SK-N-SH treated with all-trans-retinoic acid at 6 μM for 48 hours (cell line): ENCODE data around the gene SUMO3.

Experiments
- ATAC-seq: fragments of 200-7000 bp; cut with Tn5 transposase; 3 replicates; pipeline ENCODE4 v1.9.1; 2020; ENCODE audit warnings: mild to moderate bottlenecking, moderate library complexity
- BACH2 ChIP-seq: fragments of 250-450 bp; sonication (Bioruptor Pico); IDR thresholded peaks from 2 replicates; pipeline ENCODE4 v1.9.0; 2021; ENCODE audit warnings: mild to moderate bottlenecking, borderline replicate concordance
- CSDC2 ChIP-seq: fragments of 250-450 bp; sonication (Bioruptor Pico); IDR thresholded peaks from 2 replicates; pipeline ENCODE4 v1.5.0; 2020; ENCODE audit warnings: mild to moderate bottlenecking, moderate library complexity
- ESRRG ChIP-seq: fragments of 250-450 bp; sonication (Bioruptor Pico); IDR thresholded peaks from 2 replicates; pipeline ENCODE4 v1.6.1; 2021; ENCODE audit warnings: mild to moderate bottlenecking
- GLIS3 ChIP-seq: fragments of 250-450 bp; sonication (Bioruptor Pico); IDR thresholded peaks from 2 replicates; pipeline ENCODE4 v1.5.0; 2020; ENCODE audit warnings: mild to moderate bottlenecking, moderate library complexity
- ISL1 ChIP-seq: fragments of 250-450 bp; sonication (Bioruptor Pico); IDR thresholded peaks from 2 replicates; pipeline ENCODE4 v2.1.2; 2022; ENCODE audit warnings: mild to moderate bottlenecking, moderate library complexity
- OSR1 ChIP-seq: fragments of 250-450 bp; sonication (Bioruptor Pico); IDR thresholded peaks from 2 replicates; pipeline ENCODE4 v1.8.0; 2022; ENCODE audit warnings: moderate library complexity, mild to moderate bottlenecking, inconsistent platforms
- PPARA ChIP-seq: fragments of 250-450 bp; sonication (Bioruptor Pico); IDR thresholded peaks from 2 replicates; pipeline ENCODE4 v1.5.0; 2020; ENCODE audit warnings: mild to moderate bottlenecking, borderline replicate concordance
- RARB ChIP-seq: fragments of 250-450 bp; sonication (Bioruptor Pico); IDR thresholded peaks from 2 replicates; pipeline ENCODE4 v1.8.0; 2021; ENCODE audit warnings: mild to moderate bottlenecking, moderate library complexity
- SNAI2 ChIP-seq: fragments of 250-450 bp; sonication (Bioruptor Pico); IDR thresholded peaks from 2 replicates; pipeline ENCODE4 v1.5.0; 2020; ENCODE audit warnings: mild to moderate bottlenecking, moderate library complexity
- TCF4 ChIP-seq: fragments of 250-450 bp; sonication (Bioruptor Pico); IDR thresholded peaks from 2 replicates; pipeline ENCODE4 v1.8.0; 2021; ENCODE audit warnings: mild to moderate bottlenecking, moderate library complexity, borderline replicate concordance
- TOX ChIP-seq: fragments of 250-450 bp; sonication (Bioruptor Pico); IDR thresholded peaks from 2 replicates; pipeline ENCODE4 v1.8.0; 2021; ENCODE audit warnings: mild to moderate bottlenecking, moderate library complexity, borderline replicate concordance
- ZC3H10 ChIP-seq: fragments of 250-450 bp; sonication (Bioruptor Pico); IDR thresholded peaks from 2 replicates; pipeline ENCODE4 v1.5.1; 2021; ENCODE audit warnings: mild to moderate bottlenecking, moderate library complexity
- ZFP3 ChIP-seq: fragments of 250-450 bp; sonication (Bioruptor Pico); IDR thresholded peaks from 2 replicates; pipeline ENCODE4 v1.5.0; 2020; ENCODE audit warnings: mild to moderate bottlenecking, moderate library complexity
- ZFP30 ChIP-seq: fragments of 450-650 bp; formaldehyde crosslinking; IDR thresholded peaks from 2 replicates; pipeline ENCODE4 v1.5.0; 2022; ENCODE audit warnings: mild to moderate bottlenecking, moderate library complexity
- ZNF565 ChIP-seq: fragments of 450-650 bp; formaldehyde crosslinking; conservative IDR thresholded peaks from 2 replicates; pipeline ENCODE4 v1.5.0; 2020; ENCODE audit warnings: low read depth, mild to moderate bottlenecking, moderate library complexity
- ZNF70 ChIP-seq: fragments of 450-650 bp; formaldehyde crosslinking; IDR thresholded peaks from 2 replicates; pipeline ENCODE4 v1.5.0; 2020; ENCODE audit warnings: mild to moderate bottlenecking, moderate library complexity
- ZNF8 ChIP-seq: fragments of 450-650 bp; formaldehyde crosslinking; IDR thresholded peaks from 2 replicates; pipeline ENCODE4 v1.5.0; 2020; ENCODE audit warnings: mild to moderate bottlenecking, moderate library complexity
- TF ChIP-seq, protein P1 (sequence below): fragments of 250-450 bp; sonication (Bioruptor Pico); IDR thresholded peaks from 2 replicates; pipeline ENCODE4 v1.5.1; 2021; ENCODE audit warnings: mild to moderate bottlenecking, moderate library complexity
- TF ChIP-seq, protein P2 (sequence below): fragments of 250-450 bp; sonication (Bioruptor Pico); IDR thresholded peaks from 2 replicates; pipeline ENCODE4 v1.5.0; 2020; ENCODE audit warnings: mild to moderate bottlenecking, moderate library complexity
- TF ChIP-seq, protein P3 (sequence below): fragments of 250-450 bp; sonication (Bioruptor Pico); IDR thresholded peaks from 2 replicates; pipeline ENCODE4 v1.5.1; 2020; ENCODE audit warnings: low read depth, mild to moderate bottlenecking, moderate library complexity
- TF ChIP-seq, protein P4 (sequence below): fragments of 250-450 bp; sonication (Bioruptor Pico); IDR thresholded peaks from 2 replicates; pipeline ENCODE4 v1.8.0; 2021; ENCODE audit warnings: low read depth, mild to moderate bottlenecking, moderate library complexity, borderline replicate concordance

The SUMO3 gene

DNA sequence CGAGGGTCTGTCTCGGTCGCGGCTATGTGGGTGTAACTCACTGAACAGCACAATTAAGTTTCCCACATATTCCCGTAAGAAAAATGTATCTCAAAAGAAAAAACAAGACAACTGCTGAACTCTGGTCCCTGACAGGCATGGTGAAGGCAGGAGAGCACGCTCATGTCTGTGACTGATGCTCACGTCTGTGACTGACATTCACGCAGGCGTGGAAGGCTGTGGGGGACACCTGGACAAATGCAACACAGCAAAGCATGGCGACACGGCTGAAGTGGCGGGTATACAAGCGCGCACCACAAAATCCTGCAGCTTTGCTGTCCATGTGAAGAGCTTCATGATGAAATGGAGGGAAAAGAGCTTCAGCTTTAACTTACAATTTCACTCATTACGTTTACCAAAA is 49.6 kb upstream of the SUMO3 start (continued):
- TF ChIP-seq, protein P1, sequence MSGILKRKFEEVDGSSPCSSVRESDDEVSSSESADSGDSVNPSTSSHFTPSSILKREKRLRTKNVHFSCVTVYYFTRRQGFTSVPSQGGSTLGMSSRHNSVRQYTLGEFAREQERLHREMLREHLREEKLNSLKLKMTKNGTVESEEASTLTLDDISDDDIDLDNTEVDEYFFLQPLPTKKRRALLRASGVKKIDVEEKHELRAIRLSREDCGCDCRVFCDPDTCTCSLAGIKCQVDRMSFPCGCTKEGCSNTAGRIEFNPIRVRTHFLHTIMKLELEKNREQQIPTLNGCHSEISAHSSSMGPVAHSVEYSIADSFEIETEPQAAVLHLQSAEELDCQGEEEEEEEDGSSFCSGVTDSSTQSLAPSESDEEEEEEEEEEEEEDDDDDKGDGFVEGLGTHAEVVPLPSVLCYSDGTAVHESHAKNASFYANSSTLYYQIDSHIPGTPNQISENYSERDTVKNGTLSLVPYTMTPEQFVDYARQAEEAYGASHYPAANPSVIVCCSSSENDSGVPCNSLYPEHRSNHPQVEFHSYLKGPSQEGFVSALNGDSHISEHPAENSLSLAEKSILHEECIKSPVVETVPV (CRISPR knock-in tag): no peak

DNA sequence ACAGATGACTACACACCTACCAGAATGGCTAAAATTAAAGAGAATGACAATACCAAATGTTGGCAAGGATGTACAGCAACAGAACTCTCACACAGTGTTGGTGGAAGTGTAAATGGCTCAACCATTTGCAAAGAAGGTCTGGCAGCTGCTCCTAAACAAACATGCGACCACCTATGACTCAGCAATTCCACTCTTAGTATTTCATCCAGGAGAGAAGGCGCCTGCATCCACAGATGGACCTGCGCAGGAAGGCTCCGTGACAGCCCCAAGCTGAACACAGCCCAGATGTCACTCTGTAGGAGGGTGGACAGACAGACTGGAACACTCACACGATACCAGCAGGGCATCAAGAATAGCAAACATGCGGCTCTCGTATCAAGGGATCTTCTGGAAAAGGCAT is 48.9 kb upstream of the SUMO3 start:
- TF ChIP-seq ZNF8 (no peak), ZC3H10 (CRISPR knock-in tag) (no peak), BACH2 (CRISPR knock-in tag) (no peak; the same call in 1 of the 2 replicates), ESRRG (CRISPR knock-in tag) (no peak), ZFP30 (CRISPR knock-in tag) (no peak), TOX (no peak), GLIS3 (CRISPR knock-in tag) (no peak), PPARA (no peak), CSDC2 (no peak), TCF4 (CRISPR knock-in tag) (no peak)
- TF ChIP-seq, protein P2, sequence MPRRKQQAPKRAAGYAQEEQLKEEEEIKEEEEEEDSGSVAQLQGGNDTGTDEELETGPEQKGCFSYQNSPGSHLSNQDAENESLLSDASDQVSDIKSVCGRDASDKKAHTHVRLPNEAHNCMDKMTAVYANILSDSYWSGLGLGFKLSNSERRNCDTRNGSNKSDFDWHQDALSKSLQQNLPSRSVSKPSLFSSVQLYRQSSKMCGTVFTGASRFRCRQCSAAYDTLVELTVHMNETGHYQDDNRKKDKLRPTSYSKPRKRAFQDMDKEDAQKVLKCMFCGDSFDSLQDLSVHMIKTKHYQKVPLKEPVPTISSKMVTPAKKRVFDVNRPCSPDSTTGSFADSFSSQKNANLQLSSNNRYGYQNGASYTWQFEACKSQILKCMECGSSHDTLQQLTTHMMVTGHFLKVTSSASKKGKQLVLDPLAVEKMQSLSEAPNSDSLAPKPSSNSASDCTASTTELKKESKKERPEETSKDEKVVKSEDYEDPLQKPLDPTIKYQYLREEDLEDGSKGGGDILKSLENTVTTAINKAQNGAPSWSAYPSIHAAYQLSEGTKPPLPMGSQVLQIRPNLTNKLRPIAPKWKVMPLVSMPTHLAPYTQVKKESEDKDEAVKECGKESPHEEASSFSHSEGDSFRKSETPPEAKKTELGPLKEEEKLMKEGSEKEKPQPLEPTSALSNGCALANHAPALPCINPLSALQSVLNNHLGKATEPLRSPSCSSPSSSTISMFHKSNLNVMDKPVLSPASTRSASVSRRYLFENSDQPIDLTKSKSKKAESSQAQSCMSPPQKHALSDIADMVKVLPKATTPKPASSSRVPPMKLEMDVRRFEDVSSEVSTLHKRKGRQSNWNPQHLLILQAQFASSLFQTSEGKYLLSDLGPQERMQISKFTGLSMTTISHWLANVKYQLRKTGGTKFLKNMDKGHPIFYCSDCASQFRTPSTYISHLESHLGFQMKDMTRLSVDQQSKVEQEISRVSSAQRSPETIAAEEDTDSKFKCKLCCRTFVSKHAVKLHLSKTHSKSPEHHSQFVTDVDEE (CRISPR knock-in tag): no peak
- TF ChIP-seq, protein P1 (CRISPR knock-in tag): no peak
- TF ChIP-seq, protein P3, sequence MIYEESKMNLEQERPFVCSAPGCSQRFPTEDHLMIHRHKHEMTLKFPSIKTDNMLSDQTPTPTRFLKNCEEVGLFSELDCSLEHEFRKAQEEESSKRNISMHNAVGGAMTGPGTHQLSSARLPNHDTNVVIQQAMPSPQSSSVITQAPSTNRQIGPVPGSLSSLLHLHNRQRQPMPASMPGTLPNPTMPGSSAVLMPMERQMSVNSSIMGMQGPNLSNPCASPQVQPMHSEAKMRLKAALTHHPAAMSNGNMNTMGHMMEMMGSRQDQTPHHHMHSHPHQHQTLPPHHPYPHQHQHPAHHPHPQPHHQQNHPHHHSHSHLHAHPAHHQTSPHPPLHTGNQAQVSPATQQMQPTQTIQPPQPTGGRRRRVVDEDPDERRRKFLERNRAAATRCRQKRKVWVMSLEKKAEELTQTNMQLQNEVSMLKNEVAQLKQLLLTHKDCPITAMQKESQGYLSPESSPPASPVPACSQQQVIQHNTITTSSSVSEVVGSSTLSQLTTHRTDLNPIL: no peak
- ATAC-seq: no peak

DNA sequence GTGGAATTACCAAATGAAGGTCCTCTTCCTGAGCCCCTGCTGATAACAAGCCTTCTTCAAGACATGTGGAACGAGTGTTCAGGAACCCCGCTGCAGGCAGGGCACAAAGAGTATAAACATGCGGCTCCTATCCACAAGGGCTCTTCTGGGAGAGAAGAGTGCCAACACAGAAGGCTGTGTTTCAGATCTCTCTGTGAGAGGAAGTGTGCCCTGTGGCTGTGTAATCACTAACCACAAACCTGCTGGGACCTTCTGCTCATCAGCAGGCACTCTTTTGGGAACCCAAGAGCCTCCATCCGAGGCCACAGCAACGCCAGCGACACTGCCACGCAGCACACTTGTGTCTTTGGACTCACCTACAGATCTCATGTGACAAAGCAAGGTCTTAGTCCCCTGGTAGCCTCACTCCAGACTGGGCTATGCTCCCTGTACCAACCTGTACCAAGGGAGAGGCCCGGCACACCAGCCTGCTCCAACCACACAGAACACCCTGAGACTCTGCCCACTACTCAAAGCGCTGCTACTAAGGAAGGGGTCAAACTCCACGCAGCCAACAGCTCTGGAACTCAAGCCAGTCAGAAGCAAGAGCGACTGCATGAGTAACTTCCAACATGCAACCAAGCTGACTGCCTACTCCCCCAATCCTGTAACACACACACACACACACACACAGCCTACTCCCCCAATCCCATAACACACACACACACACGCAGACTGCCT is 47.9 kb upstream of the SUMO3 start:
- no peak for ATAC-seq
- TF ChIP-seq ZFP30 (CRISPR knock-in tag) (no peak), RARB (CRISPR knock-in tag) (no peak), ESRRG (CRISPR knock-in tag) (no peak)

DNA sequence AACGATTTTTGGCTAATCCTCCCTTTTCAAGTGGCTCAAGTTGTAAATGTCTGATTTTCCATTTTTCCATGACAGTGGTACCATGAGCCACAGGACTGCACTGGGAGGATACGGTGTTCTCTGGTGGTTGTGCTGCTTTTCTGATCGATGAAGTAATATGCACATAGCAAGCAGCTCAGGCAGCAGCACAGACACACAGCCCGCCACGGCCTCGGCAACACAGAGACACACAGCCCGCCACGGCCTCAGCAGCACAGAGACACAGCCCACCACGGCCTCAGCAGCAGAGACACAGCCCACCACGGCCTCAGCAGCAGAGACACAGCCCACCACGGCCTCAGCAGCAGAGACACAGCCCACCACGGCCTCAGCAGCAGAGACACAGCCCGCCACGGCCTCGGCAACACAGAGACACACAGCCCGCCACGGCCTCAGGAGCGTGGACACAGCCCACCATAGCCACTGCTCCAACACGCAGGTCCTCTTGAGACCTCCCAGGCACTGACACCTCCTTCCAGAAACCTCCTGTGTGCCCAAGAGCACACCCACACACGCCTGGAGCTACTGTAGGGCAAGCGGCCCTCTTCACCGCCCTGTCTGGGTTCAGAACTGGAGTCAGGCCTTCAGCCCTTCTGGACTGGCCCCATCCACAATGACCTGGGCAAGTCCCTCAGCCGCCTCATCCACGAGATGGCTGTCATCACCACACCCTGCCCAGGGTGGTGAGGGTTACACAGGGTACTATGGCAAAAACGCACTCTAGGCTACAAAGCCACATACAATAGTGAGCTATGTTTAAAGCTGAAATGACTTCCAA is 45.2 kb upstream of the SUMO3 start:
- ATAC-seq: no peak
- no peak for TF ChIP-seq TCF4 (CRISPR knock-in tag)
- TF ChIP-seq, all 23 proteins: peak for 0

DNA sequence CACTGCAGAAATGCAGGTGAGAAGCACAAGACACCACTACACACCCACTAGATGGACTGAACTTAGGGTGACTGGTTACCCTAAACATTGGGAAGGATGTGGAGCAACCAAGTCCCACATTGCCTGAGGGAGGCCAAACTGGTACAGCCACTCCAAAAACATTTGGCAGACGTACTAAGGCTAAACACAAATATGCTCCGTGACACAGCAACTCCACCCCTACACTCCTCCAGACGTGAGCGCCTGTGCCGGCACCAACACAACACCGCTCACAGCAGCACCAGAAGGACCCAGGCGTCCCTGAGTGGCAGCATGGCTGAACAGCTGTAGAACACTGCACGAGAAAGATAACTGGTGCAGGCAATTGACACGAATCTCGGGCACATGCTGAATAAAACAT is 40.9 kb upstream of the SUMO3 start:
- no peak for ATAC-seq
- TF ChIP-seq ZNF70 (CRISPR knock-in tag) (no peak), ZFP30 (CRISPR knock-in tag) (no peak), TOX (no peak), OSR1 (CRISPR knock-in tag) (no peak), SNAI2 (CRISPR knock-in tag) (no peak), GLIS3 (CRISPR knock-in tag) (no peak), ZNF565 (CRISPR knock-in tag) (no peak), ISL1 (CRISPR knock-in tag) (no peak), ZFP3 (no peak), BACH2 (CRISPR knock-in tag) (no peak), CSDC2 (no peak), ZNF8 (no peak)
- TF ChIP-seq, protein P4, sequence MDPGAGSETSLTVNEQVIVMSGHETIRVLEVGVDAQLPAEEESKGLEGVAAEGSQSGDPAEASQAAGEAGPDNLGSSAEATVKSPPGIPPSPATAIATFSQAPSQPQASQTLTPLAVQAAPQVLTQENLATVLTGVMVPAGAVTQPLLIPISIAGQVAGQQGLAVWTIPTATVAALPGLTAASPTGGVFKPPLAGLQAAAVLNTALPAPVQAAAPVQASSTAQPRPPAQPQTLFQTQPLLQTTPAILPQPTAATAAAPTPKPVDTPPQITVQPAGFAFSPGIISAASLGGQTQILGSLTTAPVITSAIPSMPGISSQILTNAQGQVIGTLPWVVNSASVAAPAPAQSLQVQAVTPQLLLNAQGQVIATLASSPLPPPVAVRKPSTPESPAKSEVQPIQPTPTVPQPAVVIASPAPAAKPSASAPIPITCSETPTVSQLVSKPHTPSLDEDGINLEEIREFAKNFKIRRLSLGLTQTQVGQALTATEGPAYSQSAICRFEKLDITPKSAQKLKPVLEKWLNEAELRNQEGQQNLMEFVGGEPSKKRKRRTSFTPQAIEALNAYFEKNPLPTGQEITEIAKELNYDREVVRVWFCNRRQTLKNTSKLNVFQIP (CRISPR knock-in tag): no peak
- TF ChIP-seq, protein P1 (CRISPR knock-in tag): no peak
